Activated naive CD8-positive, alpha-beta T cell treated with anti-CD3 and anti-CD28 coated beads for 36 hours (primary cell): ENCODE data around the gene INKA1. TPM values are rescaled to one million over a fixed set of nuclear protein-coding genes. Genes with fewer than 3 reads are reported as not detected.
"Not testable (repeated sequence)": the region's sequence is repeated elsewhere in the genome, so short reads cannot be mapped to it uniquely, and the experiment has no call there.

Source experiments
- DNase-seq: peaks from one replicate; pipeline ENCODE4 v3.0.0; 2021
- H3K27ac Mint-ChIP-seq: one replicate; pipeline ENCODE4 v1.8.0; 2022; ENCODE audit warnings: mild to moderate bottlenecking, moderate library complexity, mixed read lengths
- H3K27me3 Mint-ChIP-seq: one replicate; pipeline ENCODE4 v1.8.0; 2022; ENCODE audit warnings: mild to moderate bottlenecking, mixed read lengths
- H3K36me3 Mint-ChIP-seq: one replicate; pipeline ENCODE4 v1.8.0; 2021; ENCODE audit warnings: mild to moderate bottlenecking, mixed read lengths
- H3K4me1 Mint-ChIP-seq: one replicate; pipeline ENCODE4 v1.8.0; 2021; ENCODE audit warnings: mixed read lengths
- H3K4me3 Mint-ChIP-seq: one replicate; pipeline ENCODE4 v1.8.0; 2022; ENCODE audit warnings: mild to moderate bottlenecking, moderate library complexity, mixed read lengths
- H3K9me3 Mint-ChIP-seq: one replicate; pipeline ENCODE4 v1.8.0; 2022; ENCODE audit warnings: mixed read lengths
- total RNA-seq, 2 experiments: library from RNA; stranded (reverse); gene quantifications; one replicate each; pipeline ENCODE4 v1.2.3, GENCODE V29; 2021

Gene INKA1
- total RNA-seq: 1 to 10 TPM; 1.2 to 1.5 TPM

- Mint-ChIP-seq H3K4me3 (peak within 1 kb of the TSS; percentile 84), H3K9me3 (no peaks in the 10 kb centered on the region), H3K27ac (peak within 1 kb of the TSS; percentile 79), H3K4me1 (peaks cover 42% of the 10 kb centered on the region), H3K27me3 (peaks cover 21% of the 10 kb centered on the region), H3K36me3 (no peaks in the 10 kb centered on the region)
- DNase-seq: peak; percentile 89
Measured at GRCh38 chr3:49802719-49803464, at the start of gene INKA1. Gene INKA1 (plus strand): TSS chr3:49803261. CDS start chr3:49803393, 132 bp downstream.

- no peaks in the 10 kb centered on the region for H3K27me3 Mint-ChIP-seq
- no peak overlapping the region for H3K27ac Mint-ChIP-seq
- no peak overlapping the region for H3K4me3 Mint-ChIP-seq
- no peak for DNase-seq
- peaks cover 6% of the 10 kb centered on the region for H3K36me3 Mint-ChIP-seq
- H3K9me3 Mint-ChIP-seq: no peaks in the 10 kb centered on the region
- H3K4me1 Mint-ChIP-seq: peaks cover 22% of the 10 kb centered on the region
Measured at GRCh38 chr3:49754536-49754935, 48.5 kb upstream of the INKA1 start.

GRCh38 chr3:49756036-49756435 is 47.0 kb upstream of the INKA1 start:
- Mint-ChIP-seq H3K4me1 (peaks cover 21% of the 10 kb centered on the region), H3K27me3 (no peaks in the 10 kb centered on the region), H3K27ac (no peak overlapping the region), H3K36me3 (peaks cover 3% of the 10 kb centered on the region), H3K9me3 (no peaks in the 10 kb centered on the region), H3K4me3 (no peak overlapping the region)
- DNase-seq: no peak

- H3K9me3 Mint-ChIP-seq: no peaks in the 10 kb centered on the region
- no peaks in the 10 kb centered on the region for H3K27me3 Mint-ChIP-seq
- H3K4me3 Mint-ChIP-seq: no peak overlapping the region
- peaks cover 21% of the 10 kb centered on the region for H3K4me1 Mint-ChIP-seq
- peaks cover 3% of the 10 kb centered on the region for H3K36me3 Mint-ChIP-seq
- no peak overlapping the region for H3K27ac Mint-ChIP-seq
- no peak for DNase-seq
Measured at GRCh38 chr3:49757197-49757596, 45.9 kb upstream of the INKA1 start.

GRCh38 chr3:49759226-49759625 is 43.8 kb upstream of the INKA1 start:
- Mint-ChIP-seq H3K27ac (no peak overlapping the region), H3K4me3 (no peak overlapping the region)
- DNase-seq: no peak

GRCh38 chr3:49761661-49762060 is 41.4 kb upstream of the INKA1 start:
- no peak for DNase-seq
- Mint-ChIP-seq H3K27ac (no peak overlapping the region), H3K4me3 (no peak overlapping the region), H3K27me3 (no peaks in the 10 kb centered on the region), H3K36me3 (no peaks in the 10 kb centered on the region), H3K9me3 (no peaks in the 10 kb centered on the region), H3K4me1 (peaks cover 11% of the 10 kb centered on the region)

More at GRCh38 chr3:49759226-49759625, 43.8 kb upstream of the INKA1 start:
- Mint-ChIP-seq H3K9me3 (no peaks in the 10 kb centered on the region), H3K27me3 (no peaks in the 10 kb centered on the region), H3K4me1 (peaks cover 20% of the 10 kb centered on the region), H3K36me3 (no peaks in the 10 kb centered on the region)

- Mint-ChIP-seq H3K27me3 (no peaks in the 10 kb centered on the region), H3K36me3 (no peaks in the 10 kb centered on the region), H3K4me3 (no peak overlapping the region), H3K4me1 (peaks cover 5% of the 10 kb centered on the region), H3K27ac (no peak overlapping the region), H3K9me3 (no peaks in the 10 kb centered on the region)
- no peak for DNase-seq
Measured at GRCh38 chr3:49763981-49764380, 39.1 kb upstream of the INKA1 start.

GRCh38 chr3:49769286-49769915 is 33.7 kb upstream of the INKA1 start:
- H3K9me3 Mint-ChIP-seq: no peaks in the 10 kb centered on the region
- no peaks in the 10 kb centered on the region for H3K27me3 Mint-ChIP-seq
- no peak for DNase-seq
- no peak overlapping the region for H3K4me3 Mint-ChIP-seq
- H3K4me1 Mint-ChIP-seq: peaks cover 20% of the 10 kb centered on the region
- peaks cover 7% of the 10 kb centered on the region for H3K36me3 Mint-ChIP-seq
- peak overlapping the region; percentile 9 for H3K27ac Mint-ChIP-seq

- DNase-seq: no peak
- Mint-ChIP-seq H3K4me1 (peaks cover 23% of the 10 kb centered on the region), H3K27me3 (no peaks in the 10 kb centered on the region), H3K9me3 (no peaks in the 10 kb centered on the region), H3K36me3 (peaks cover 8% of the 10 kb centered on the region), H3K4me3 (no peak overlapping the region), H3K27ac (no peak overlapping the region)
Measured at GRCh38 chr3:49769926-49770325, 33.1 kb upstream of the INKA1 start.

GRCh38 chr3:49771340-49771938 is 31.6 kb upstream of the INKA1 start:
- Mint-ChIP-seq H3K27me3 (no peaks in the 10 kb centered on the region), H3K4me3 (no peak overlapping the region), H3K4me1 (peaks cover 25% of the 10 kb centered on the region), H3K36me3 (peaks cover 8% of the 10 kb centered on the region), H3K27ac (no peak overlapping the region), H3K9me3 (no peaks in the 10 kb centered on the region)
- DNase-seq: no peak

GRCh38 chr3:49772703-49773102 is 30.4 kb upstream of the INKA1 start:
- Mint-ChIP-seq H3K27me3 (no peaks in the 10 kb centered on the region), H3K27ac (no peak overlapping the region), H3K9me3 (no peaks in the 10 kb centered on the region), H3K36me3 (peaks cover 14% of the 10 kb centered on the region), H3K4me1 (peaks cover 31% of the 10 kb centered on the region), H3K4me3 (no peak overlapping the region)
- no peak for DNase-seq

GRCh38 chr3:49775538-49775937 is 27.5 kb upstream of the INKA1 start:
- no peak for DNase-seq
- no peaks in the 10 kb centered on the region for H3K27me3 Mint-ChIP-seq
- H3K4me1 Mint-ChIP-seq: peaks cover 36% of the 10 kb centered on the region
- no peaks in the 10 kb centered on the region for H3K9me3 Mint-ChIP-seq
- H3K27ac Mint-ChIP-seq: no peak overlapping the region
- H3K36me3 Mint-ChIP-seq: peaks cover 20% of the 10 kb centered on the region
- no peak overlapping the region for H3K4me3 Mint-ChIP-seq

GRCh38 chr3:49776101-49776500 is 27.0 kb upstream of the INKA1 start:
- H3K4me3 Mint-ChIP-seq, H3K27me3 Mint-ChIP-seq, H3K9me3 Mint-ChIP-seq, DNase-seq, H3K27ac Mint-ChIP-seq: not testable (repeated sequence)
- peaks cover 41% of the 10 kb centered on the region for H3K4me1 Mint-ChIP-seq
- peaks cover 20% of the 10 kb centered on the region for H3K36me3 Mint-ChIP-seq

- no peaks in the 10 kb centered on the region for H3K27me3 Mint-ChIP-seq
- no peak overlapping the region for H3K4me3 Mint-ChIP-seq
- DNase-seq: no peak
- peaks cover 41% of the 10 kb centered on the region for H3K4me1 Mint-ChIP-seq
- no peaks in the 10 kb centered on the region for H3K9me3 Mint-ChIP-seq
- H3K27ac Mint-ChIP-seq: peak overlapping the region; percentile 23
- peaks cover 22% of the 10 kb centered on the region for H3K36me3 Mint-ChIP-seq
Measured at GRCh38 chr3:49779358-49780079, 23.5 kb upstream of the INKA1 start.
